GM06990 (cell line): ENCODE measurements around the gene KLK10.

ENCODE experiments used
- DNase-seq: peaks from one replicate; pipeline ENCODE4 v3.0.0-alpha.2; 2011; ENCODE audit not compliant: insufficient read length; ENCODE audit errors: extremely low read depth
- H3K27me3 ChIP-seq: replicated peaks from 2 replicates; pipeline ENCODE4 v1.6.0; 2011; ENCODE audit warnings: low read length; ENCODE audit not compliant: control insufficient read depth, insufficient read depth
- H3K36me3 ChIP-seq: 2 replicates; pipeline ENCODE4 v1.5.1; 2011; ENCODE audit warnings: low read length; ENCODE audit not compliant: control insufficient read depth, insufficient read depth
- H3K4me3 ChIP-seq: replicated peaks from 2 replicates; pipeline ENCODE4 v1.5.1; 2011; ENCODE audit warnings: low read depth, mild to moderate bottlenecking, control low read depth, low read length
- CTCF ChIP-seq: IDR thresholded peaks from 2 replicates; pipeline ENCODE4 v1.5.1; 2011; ENCODE audit warnings: low read length, control low read depth, mild to moderate bottlenecking, inconsistent platforms; ENCODE audit not compliant: insufficient read depth, poor library complexity, severe bottlenecking

KLK10 gene

GRCh38 chr19:50969413-50969760 lies 50.1 kb downstream of the KLK10 start, which contains the start of gene KLK6:
TSS of gene KLK6 (minus strand) at chr19:50969591. CDS start at chr19:50968104, 1,487 bp downstream.
- Histone ChIP-seq H3K36me3 (no peaks in the 10 kb centered on the region), H3K27me3 (peaks cover 2% of the 10 kb centered on the region), H3K4me3 (no peak within 1 kb of the TSS)
- no peak for DNase-seq
- TF ChIP-seq CTCF: no peak

- DNase-seq: no peak
Measured at GRCh38 chr19:50968716-50969412, 50.6 kb downstream of the KLK10 start.

GRCh38 chr19:50967929-50968715 lies 51.4 kb downstream of the KLK10 start:
- H3K4me3 ChIP-seq: no peak overlapping the region
- no peak for DNase-seq
- H3K36me3 ChIP-seq: no peaks in the 10 kb centered on the region
- peaks cover 2% of the 10 kb centered on the region for H3K27me3 ChIP-seq
- TF ChIP-seq CTCF: no peak

More at GRCh38 chr19:50968716-50969412, 50.6 kb downstream of the KLK10 start:
- no peak overlapping the region for H3K4me3 ChIP-seq
- peaks cover 2% of the 10 kb centered on the region for H3K27me3 ChIP-seq
- no peaks in the 10 kb centered on the region for H3K36me3 ChIP-seq
- TF ChIP-seq CTCF: no peak

GRCh38 chr19:50964266-50964665 lies 55.2 kb downstream of the KLK10 start:
- Histone ChIP-seq H3K27me3 (peaks cover 2% of the 10 kb centered on the region), H3K36me3 (no peaks in the 10 kb centered on the region), H3K4me3 (no peak overlapping the region)
- DNase-seq: no peak
- TF ChIP-seq CTCF: no peak

- H3K27me3 ChIP-seq: peaks cover 2% of the 10 kb centered on the region
Measured at GRCh38 chr19:50963381-50963780, 56.1 kb downstream of the KLK10 start.

More at GRCh38 chr19:50963381-50963780, 56.1 kb downstream of the KLK10 start:
- no peak for DNase-seq
- Histone ChIP-seq H3K36me3 (no peaks in the 10 kb centered on the region), H3K4me3 (no peak overlapping the region)
- no peak for TF ChIP-seq CTCF
